Measurements from ENCODE around the gene GCC1.

DNA sequence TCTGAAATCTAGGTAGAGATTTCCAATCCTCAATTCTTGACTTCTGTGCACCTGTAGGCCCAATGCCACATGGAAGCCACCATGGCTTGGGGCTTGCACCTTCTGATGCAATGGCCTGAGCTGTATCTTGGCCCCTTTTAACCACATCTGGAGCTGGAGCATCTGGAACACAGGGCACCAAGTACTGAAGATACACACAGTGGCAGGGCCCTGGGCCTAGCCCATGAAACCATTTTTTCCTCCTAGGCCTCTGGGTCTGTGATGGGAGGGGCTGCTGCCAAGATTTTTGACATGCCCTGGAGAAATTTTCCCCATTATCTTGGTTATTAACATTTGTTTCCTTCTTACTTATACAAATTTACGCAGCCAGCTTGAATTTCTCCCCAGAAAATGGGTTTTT, 39.1 kb downstream of the GCC1 start:
- TF ChIP-seq, protein P1, sequence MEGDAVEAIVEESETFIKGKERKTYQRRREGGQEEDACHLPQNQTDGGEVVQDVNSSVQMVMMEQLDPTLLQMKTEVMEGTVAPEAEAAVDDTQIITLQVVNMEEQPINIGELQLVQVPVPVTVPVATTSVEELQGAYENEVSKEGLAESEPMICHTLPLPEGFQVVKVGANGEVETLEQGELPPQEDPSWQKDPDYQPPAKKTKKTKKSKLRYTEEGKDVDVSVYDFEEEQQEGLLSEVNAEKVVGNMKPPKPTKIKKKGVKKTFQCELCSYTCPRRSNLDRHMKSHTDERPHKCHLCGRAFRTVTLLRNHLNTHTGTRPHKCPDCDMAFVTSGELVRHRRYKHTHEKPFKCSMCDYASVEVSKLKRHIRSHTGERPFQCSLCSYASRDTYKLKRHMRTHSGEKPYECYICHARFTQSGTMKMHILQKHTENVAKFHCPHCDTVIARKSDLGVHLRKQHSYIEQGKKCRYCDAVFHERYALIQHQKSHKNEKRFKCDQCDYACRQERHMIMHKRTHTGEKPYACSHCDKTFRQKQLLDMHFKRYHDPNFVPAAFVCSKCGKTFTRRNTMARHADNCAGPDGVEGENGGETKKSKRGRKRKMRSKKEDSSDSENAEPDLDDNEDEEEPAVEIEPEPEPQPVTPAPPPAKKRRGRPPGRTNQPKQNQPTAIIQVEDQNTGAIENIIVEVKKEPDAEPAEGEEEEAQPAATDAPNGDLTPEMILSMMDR (IDR thresholded peaks at IDR 0.05 in 8 of 11, conservative IDR thresholded peaks at IDR 0.05 in 3 of 11) = no peak
- TF ChIP-seq POLR2A (IDR thresholded peaks at IDR 0.05) = no peak
- no peak for TF ChIP-seq POLR2AphosphoS5 (IDR thresholded peaks at IDR 0.05)
